Mononuclear cell (primary cell): ENCODE results near the gene MEGF8. TPM values are rescaled to one million over a fixed set of nuclear protein-coding genes. Genes with fewer than 3 reads are reported as not detected.

Experiments used
- H3K27me3 ChIP-seq: 2 replicates; pipeline ENCODE4 v1.6.0; 2011; ENCODE audit warnings: low read length, control low read depth; ENCODE audit not compliant: insufficient read depth
- H3K4me1 ChIP-seq: 2 replicates; pipeline ENCODE4 v1.5.1; 2011; ENCODE audit warnings: mild to moderate bottlenecking, low read length, control low read depth; ENCODE audit not compliant: insufficient read depth
- H3K4me3 ChIP-seq: 2 replicates; pipeline ENCODE4 v1.5.1; 2011; ENCODE audit warnings: mild to moderate bottlenecking, low read length, moderate library complexity
- H3K9me3 ChIP-seq: 2 replicates; pipeline ENCODE4 v1.5.1; 2011; ENCODE audit warnings: low read depth, mild to moderate bottlenecking, control low read depth, low read length
- total RNA-seq: library from RNA; depleted of rRNA; stranded (reverse); fragments of >200 nt; gene quantifications from one replicate; pipeline ENCODE4 v1.2.3, GENCODE V29; 2012

Gene MEGF8
- total RNA-seq, 1 donor = 1.6 TPM

DNA sequence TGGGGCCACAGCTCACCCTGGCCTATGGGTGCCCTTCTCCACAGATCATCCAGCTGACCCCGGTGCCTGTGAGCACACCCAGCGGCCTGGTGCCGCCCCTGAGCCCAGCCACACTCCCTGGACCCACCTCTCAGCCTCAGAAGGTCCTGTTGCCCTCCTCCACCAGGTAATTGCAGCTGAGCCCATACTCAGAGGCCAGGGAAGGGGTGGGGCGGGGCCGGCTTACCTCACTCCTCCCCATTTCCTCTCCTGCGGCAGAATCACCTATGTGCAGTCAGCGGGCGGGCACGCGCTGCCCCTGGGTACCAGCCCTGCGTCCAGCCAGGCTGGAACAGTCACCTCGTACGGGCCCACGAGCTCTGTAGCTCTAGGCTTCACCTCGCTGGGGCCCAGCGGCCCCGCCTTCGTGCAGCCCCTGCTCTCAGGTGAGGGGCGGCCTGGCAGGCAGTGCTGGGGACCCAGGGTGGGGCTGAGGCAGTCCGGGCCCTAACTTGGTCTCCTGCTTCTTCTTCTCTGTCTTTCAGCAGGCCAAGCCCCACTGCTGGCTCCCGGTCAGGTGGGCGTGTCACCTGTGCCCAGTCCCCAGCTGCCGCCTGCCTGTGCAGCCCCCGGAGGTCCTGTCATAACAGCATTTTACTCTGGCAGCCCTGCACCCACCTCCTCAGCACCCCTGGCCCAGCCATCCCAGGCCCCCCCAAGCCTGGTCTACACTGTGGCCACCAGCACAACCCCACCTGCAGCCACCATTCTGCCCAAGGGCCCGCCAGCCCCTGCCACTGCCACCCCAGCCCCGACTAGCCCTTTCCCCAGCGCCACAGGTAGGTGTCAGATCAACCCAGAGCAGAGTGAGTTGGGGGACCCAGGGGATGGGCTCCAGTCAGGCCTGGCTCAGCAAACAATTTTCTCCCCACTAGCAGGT is 33.1 kb upstream of the MEGF8 start:
- Histone ChIP-seq H3K4me3 (no peak overlapping the region), H3K27me3 (no peaks in the 10 kb centered on the region), H3K9me3 (no peaks in the 10 kb centered on the region), H3K4me1 (no peaks in the 10 kb centered on the region)

DNA sequence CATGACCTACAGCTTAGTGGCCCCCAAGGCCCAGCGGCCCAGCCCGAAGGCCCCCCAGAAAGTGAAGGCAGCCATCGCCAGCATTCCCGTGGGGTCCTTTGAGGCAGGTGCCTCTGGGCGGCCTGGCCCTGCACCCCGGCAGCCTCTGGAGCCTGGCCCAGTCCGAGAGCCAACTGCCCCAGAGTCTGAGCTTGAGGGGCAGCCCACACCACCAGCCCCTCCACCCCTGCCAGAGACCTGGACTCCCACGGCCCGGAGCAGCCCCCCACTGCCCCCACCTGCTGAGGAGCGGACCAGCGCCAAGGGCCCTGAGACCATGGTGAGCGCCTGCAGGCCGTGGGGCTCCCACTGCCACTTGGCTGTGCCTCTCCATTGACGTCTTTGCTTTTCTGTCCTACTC is 32.5 kb upstream of the MEGF8 start:
- Histone ChIP-seq H3K27me3 (no peaks in the 10 kb centered on the region), H3K9me3 (no peaks in the 10 kb centered on the region), H3K4me3 (no peak overlapping the region), H3K4me1 (no peaks in the 10 kb centered on the region)

DNA sequence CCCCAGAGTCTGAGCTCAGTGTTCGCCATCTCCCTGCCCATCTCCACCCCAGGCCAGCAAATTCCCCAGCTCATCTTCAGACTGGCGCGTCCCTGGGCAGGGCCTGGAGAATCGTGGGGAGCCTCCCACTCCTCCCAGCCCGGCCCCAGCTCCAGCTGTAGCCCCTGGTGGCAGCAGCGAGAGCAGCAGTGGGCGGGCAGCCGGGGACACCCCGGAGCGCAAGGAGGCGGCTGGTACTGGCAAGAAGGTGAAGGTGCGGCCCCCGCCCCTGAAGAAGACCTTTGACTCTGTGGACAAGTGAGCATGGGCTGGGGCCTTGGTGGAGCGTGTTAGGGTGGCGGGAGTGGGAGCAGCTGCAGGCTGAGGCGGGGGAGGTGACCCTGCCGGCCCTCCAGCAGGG is 31.9 kb upstream of the MEGF8 start:
- H3K27me3 ChIP-seq = no peaks in the 10 kb centered on the region
- H3K4me3 ChIP-seq = no peak overlapping the region
- H3K9me3 ChIP-seq = no peaks in the 10 kb centered on the region
- H3K4me1 ChIP-seq = no peaks in the 10 kb centered on the region

DNA sequence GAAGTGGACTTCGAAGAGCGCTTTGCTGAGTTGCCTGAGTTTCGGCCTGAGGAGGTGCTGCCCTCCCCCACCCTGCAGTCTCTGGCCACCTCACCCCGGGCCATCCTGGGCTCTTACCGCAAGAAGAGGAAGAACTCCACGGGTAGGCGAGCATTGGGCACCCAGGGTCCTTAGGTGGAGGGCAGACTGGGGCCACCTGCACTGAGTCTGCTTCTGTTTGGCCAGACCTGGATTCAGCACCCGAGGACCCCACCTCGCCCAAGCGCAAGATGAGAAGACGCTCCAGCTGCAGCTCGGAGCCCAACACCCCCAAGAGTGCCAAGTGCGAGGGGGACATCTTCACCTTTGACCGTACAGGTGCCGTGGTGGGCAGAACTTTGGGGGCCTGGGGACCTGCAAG is 31.5 kb upstream of the MEGF8 start:
- no peaks in the 10 kb centered on the region for H3K4me1 ChIP-seq
- H3K27me3 ChIP-seq = no peaks in the 10 kb centered on the region
- H3K4me3 ChIP-seq = no peak overlapping the region
- no peaks in the 10 kb centered on the region for H3K9me3 ChIP-seq

DNA sequence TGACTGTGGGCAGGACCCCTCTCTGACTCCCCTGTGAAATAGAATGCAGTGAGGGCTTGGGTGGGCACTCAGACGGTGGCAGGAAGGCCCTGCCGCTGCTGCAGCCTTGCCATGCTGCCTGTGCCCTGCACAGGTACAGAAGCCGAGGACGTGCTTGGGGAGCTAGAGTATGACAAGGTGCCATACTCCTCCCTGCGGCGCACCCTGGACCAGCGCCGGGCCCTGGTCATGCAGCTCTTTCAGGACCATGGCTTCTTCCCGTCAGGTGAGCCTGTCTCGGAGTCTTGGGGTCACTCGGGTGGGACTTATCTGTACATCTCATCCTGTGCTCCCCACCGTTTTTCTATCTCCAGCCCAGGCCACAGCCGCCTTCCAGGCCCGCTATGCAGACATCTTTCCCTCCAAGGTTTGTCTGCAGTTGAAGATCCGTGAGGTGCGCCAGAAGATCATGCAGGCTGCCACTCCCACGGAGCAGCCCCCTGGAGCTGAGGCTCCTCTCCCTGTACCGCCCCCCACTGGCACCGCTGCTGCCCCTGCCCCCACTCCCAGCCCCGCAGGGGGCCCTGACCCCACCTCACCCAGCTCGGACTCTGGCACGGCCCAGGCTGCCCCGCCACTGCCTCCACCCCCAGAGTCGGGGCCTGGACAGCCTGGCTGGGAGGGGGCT is 30.8 kb upstream of the MEGF8 start:
- Histone ChIP-seq H3K4me1 (no peaks in the 10 kb centered on the region), H3K4me3 (no peak overlapping the region), H3K27me3 (no peaks in the 10 kb centered on the region), H3K9me3 (no peaks in the 10 kb centered on the region)

DNA sequence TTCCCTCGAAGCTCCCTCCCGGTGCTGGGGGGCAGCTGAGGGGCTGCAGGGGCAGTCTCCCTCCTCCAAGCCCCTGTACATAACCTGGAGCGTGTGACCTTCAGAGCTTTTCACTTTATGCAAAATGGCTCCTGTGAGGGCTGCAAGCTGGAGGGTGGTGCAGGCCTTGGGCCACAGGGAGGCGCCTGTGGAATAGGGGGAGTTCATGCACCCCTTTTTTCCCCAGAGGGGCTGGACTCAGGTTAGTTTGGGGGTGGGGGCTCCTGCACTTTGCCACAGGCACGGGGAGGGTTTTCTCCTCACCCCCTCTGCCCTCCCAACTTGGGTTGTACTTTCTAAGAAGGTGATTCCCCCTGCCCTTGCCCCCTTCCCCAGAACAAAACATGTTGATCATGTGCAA is 30.1 kb upstream of the MEGF8 start:
- Histone ChIP-seq H3K4me3 (no peak overlapping the region), H3K27me3 (no peaks in the 10 kb centered on the region), H3K4me1 (no peaks in the 10 kb centered on the region), H3K9me3 (no peaks in the 10 kb centered on the region)

DNA sequence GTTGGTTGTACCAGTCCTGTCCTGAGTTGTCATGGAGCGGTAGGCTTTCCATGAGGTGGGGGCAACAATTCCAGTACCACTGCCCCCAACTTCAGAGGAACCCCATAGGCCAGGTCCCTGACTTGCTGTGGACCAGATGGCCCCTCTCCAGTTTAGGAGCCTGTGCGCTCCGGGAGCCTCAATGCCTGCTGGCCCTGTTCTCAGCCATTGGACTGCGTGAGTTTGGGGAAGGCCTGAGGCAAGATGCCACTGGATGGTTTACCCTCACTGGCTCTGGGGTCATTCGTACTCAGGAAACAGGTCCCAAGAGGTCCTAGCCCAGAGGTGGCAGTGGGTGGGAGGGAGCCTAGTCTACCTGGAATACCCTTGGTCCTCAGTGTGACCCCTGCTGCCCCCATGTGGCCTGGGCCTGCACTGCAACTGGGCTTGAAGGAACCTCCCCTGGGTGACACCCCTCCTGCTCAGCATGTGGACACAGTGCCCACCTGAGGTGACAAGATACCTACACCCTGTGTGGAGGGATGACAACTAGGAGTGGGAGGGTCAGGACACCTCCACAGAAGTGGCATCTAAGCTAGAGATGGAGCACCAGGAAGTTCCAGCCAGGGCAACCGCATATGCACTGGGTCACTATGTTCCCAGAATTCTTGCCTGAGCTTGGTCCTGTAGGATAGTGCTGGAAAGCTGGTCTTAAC is 29.5 kb upstream of the MEGF8 start:
- no peak overlapping the region for H3K4me3 ChIP-seq
- no peaks in the 10 kb centered on the region for H3K4me1 ChIP-seq
- H3K27me3 ChIP-seq = no peaks in the 10 kb centered on the region
- no peaks in the 10 kb centered on the region for H3K9me3 ChIP-seq

DNA sequence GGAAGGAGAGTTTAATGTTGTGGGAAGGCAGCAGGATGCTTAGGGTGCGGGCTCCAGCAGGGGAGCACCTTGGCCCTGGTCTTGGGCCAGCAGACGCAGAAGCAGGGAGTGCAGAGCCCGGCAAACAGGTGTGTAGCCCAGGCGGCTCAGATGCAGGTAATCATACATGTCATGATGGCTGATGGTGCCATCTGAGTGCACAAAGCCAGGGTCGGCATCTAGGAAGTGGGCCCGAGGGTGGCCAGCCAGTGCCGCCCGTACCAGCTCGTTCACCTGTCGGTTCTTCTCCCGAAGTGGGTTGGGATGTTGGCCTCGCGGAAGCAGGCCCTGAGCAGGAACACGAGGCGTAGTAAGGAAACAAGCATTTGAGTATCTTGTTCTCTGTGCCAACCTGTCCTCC is 28.4 kb upstream of the MEGF8 start:
- H3K4me1 ChIP-seq = peaks cover 8% of the 10 kb centered on the region
- H3K4me3 ChIP-seq = no peak overlapping the region
- no peaks in the 10 kb centered on the region for H3K9me3 ChIP-seq
- H3K27me3 ChIP-seq = no peaks in the 10 kb centered on the region

DNA sequence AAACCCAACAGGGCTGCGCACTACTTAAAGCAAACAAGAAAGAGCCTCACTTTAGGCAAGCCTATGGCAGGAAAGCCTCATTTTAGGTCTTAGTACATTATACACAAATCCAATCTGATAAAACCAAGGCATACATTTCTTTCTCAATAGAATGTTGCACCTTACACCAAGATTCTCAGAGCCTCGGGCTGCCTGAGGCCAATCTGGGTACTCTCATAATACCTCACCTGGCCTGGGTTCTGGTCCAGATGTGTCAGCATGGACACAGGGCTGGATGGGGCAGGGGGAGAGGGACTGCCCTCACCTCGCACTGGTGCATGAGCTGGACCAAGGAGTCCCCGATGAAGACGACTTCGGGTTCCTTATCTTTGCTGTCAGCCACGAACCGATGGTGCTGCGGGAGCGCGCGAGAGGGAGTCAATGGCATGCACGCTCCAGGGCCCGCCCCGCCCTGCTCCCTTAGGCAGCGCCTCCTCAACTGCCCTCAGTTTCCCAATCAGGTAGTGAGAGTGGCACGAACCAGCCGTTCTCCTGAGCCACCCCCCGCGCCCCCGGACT is 23.7 kb upstream of the MEGF8 start, which contains the start of gene PRR19:
TSS of gene PRR19 (plus strand) at position 487 of the 558 bp plus-strand sequence. CDS start 7,453 bp downstream, outside the sequence.
- H3K27me3 ChIP-seq = no peaks in the 10 kb centered on the region
- H3K4me3 ChIP-seq = peak within 1 kb of the TSS; percentile 56
- no peaks in the 10 kb centered on the region for H3K9me3 ChIP-seq
- H3K4me1 ChIP-seq = peaks cover 20% of the 10 kb centered on the region

DNA sequence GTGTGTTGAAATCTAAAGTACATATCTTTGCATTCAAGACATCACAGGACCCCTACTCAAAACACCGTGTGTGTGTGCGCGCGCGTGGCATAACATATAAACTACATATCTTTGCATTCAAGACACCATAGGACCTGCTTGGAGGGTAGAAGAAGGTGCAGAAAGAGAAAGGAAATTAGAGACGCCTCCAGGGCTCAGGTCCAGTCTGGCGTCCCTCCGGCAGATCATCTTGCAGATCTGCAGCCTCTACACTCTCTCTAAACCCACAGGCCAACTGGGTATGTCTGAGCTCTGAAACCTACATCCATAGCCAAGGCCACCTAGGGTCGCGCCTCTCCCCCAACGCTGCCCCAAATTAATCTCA is 22.4 kb upstream of the MEGF8 start:
- no peaks in the 10 kb centered on the region for H3K27me3 ChIP-seq
- peaks cover 20% of the 10 kb centered on the region for H3K4me1 ChIP-seq
- no peaks in the 10 kb centered on the region for H3K9me3 ChIP-seq
- H3K4me3 ChIP-seq = no peak overlapping the region

DNA sequence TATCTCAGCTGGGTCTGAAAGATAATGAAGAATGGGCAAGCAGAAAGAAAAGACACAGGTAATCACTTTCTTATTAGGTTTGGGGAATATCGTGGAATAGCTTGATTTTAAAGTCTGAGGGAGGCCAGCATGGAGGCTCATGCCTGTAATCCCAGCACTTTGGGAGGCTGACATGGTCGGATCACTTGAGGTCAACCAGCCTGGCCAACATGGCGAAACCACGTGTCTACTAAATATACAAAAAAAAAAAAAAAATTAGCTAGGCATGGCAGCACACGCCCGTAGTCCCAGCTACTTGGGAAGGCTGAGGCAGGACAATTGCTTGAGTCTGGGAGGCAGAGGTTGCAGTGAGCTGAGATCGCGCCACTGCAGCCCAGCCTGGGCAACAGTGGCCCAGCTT is 21.6 kb upstream of the MEGF8 start:
- H3K4me1 ChIP-seq = peaks cover 20% of the 10 kb centered on the region
- no peaks in the 10 kb centered on the region for H3K9me3 ChIP-seq
- no peaks in the 10 kb centered on the region for H3K27me3 ChIP-seq
- no peak overlapping the region for H3K4me3 ChIP-seq

DNA sequence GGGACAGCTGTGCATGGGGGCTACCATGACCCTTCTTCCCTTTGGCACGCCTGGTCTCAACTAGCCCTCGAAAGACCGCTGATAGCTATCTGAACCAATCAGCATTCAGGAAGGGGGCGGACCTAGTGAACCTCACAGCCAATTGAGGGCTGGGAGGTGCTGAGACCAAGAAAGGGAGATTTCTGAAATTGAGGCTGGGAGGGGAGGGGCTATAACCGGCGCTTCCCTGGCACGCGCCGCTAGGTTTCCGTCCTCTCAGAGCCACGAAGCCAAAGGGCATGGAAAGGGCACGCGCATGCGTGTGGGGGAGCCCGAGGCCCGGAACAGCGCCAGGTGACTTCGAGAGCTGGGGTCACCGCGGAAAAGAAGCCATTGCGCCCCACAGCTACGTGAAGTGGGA is 18.8 kb upstream of the MEGF8 start:
- peaks cover 4% of the 10 kb centered on the region for H3K27me3 ChIP-seq
- peaks cover 16% of the 10 kb centered on the region for H3K4me1 ChIP-seq
- no peak overlapping the region for H3K4me3 ChIP-seq
- H3K9me3 ChIP-seq = no peaks in the 10 kb centered on the region

DNA sequence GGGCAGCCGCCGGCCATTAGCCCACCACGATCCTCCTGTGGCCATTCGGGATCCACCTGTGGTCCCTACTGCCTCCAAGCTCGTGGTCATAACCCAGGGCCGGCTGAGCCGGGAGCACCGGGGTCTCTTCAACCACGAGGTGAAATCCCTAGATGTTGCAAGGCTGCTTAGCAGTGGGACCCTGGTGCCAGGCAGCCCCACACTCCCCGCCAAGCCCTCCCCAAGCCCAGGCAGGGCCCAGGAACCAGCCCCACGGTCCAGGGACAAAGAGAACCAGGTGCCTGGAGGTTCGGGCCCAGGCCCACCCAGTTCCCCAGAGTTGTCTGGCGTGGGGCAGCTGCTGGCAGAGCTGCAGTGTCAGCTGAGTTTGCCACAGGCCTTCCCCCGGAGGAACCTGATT is 15.7 kb upstream of the MEGF8 start:
- Histone ChIP-seq H3K9me3 (no peaks in the 10 kb centered on the region), H3K4me1 (peaks cover 15% of the 10 kb centered on the region), H3K27me3 (peaks cover 23% of the 10 kb centered on the region), H3K4me3 (no peak overlapping the region)

DNA sequence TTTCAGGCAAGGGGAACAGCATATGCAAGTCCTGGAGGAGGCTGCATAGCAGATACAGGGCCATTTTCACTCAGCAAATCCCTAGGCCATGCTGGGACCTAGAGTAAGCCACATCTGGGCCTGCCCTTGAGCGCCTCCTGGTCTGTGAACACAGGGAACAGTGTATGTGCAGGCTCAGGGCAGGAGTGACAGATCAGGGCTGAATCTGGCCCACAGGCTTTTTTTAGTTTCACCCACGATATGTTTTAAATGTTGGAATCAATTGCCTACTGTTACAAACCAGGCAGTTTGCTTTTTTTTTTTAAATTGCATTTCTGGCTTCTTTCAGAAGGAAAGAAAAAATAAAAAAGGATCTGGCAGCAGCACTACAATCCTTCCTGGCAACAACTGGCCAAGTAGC is 13.8 kb upstream of the MEGF8 start:
- H3K4me1 ChIP-seq = peaks cover 15% of the 10 kb centered on the region
- H3K4me3 ChIP-seq = no peak overlapping the region
- peaks cover 23% of the 10 kb centered on the region for H3K27me3 ChIP-seq
- H3K9me3 ChIP-seq = no peaks in the 10 kb centered on the region

DNA sequence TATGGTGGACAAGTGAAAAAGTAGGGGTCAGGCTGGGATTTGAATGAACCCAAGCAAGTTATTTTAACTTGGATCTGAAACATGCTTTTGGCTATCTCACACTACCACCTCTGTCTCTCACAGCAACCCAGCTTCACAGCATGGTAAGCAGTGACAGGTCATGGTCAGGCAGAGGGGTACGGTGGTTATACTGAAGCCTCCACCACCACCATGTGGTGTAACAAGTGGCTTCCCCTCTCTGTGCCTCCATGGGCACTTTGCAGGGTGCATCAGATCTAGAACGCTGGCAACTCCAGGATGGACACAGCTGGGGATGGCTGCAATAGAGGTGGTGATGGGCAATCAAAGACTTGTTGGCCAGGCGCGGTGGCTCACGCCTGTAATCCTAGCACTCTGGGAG is 13.1 kb upstream of the MEGF8 start:
- Histone ChIP-seq H3K4me1 (peaks cover 19% of the 10 kb centered on the region), H3K9me3 (no peaks in the 10 kb centered on the region), H3K27me3 (peaks cover 23% of the 10 kb centered on the region), H3K4me3 (no peak overlapping the region)
